NCI-H2081 (cell line): ENCODE measurements around the gene TBC1D7.

ENCODE experiments used
- DNase-seq, 2 experiments: peaks; one replicate each; lab custom pipeline; 2025; lab: John Stamatoyannopoulos, UW

TBC1D7 gene

DNA sequence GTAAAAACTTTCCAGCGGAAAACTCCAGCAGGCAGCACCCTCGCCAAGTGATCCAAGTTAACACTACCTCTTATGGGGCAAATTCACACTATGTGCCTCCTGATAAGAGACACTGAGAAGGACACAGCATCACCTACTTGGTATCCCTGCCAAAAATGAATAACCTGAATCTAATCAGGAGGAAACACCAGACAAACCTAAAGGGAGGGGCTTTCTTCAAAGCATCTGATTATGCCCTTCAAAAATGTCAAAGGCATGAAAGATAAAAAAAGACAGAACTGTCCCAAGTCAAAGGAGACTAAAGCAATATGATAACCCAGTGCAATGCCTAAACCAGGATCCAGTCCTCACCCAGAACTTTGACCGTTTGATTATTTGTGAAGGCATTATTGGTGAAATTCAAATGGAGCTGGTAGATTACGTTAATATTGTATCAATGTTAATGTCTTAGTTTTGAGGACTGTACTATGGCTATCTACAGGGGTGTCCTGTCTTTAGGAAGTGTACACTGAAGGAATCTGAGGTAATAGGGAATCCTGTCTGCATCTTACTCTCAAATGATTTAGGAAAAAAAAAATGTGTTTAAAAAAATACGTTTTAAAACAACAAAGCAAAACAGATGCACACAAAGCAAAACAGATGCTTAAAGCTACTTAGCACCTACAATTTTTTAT lies 8.3 kb downstream of the TBC1D7 start:
- no peak for DNase-seq

DNA sequence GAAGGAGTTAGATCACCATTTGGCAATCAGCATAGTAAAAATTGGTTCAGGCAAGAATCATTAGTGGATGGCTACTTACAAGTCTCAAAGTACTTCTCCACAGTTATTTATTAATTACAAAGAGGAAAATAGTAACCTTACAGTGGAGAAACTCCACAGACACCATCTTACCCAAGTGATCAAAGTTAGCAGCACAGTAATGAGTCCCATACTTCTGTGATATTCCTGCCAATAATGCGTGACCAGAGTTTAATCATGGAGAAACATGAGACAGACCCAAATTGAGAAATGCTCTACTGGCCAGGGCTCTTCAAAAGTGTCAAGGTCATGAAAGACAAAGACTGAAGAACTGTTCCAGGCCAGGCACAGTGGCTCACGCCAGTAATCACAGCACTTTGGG lies 9.5 kb downstream of the TBC1D7 start:
- no peak for DNase-seq

DNA sequence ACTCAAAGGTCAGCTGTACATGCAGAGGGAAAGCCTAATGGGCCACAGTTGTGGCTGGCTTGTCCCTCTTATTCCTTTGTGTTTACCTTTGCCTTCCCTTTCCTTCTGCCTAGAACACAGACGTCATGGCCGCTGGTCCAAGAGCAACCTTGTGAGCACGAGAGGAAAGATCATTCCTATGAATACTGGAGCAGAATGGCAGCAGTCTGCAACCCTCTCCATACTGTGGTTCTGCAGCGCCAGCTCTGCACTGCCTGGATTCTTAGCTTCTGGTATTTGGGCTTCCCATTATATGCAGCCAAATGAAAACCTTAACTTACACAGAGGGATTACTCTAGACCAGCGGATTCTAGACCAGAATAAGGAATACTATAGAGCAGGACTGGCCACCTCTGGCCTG lies 12.4 kb downstream of the TBC1D7 start:
- no peak for DNase-seq

DNA sequence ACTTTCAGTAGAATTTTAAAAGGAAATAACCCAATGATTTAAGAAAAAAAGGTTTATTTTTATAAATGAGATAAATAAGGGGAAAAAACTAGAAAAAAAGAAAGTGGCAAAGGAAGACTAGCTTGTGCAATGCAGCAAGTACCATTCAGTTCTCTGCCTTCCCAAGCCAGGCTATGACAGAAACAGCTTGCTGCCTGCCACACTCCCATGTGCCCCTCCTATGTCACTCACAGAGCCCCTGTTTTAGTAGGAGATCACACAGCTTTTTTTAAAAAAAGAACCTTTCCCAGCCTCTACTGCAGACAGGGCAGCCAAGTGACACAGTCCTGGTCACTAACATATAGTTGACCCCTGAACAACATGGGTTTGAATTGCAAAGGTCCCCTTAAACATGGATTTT lies 13.5 kb downstream of the TBC1D7 start:
- no peak for DNase-seq

DNA sequence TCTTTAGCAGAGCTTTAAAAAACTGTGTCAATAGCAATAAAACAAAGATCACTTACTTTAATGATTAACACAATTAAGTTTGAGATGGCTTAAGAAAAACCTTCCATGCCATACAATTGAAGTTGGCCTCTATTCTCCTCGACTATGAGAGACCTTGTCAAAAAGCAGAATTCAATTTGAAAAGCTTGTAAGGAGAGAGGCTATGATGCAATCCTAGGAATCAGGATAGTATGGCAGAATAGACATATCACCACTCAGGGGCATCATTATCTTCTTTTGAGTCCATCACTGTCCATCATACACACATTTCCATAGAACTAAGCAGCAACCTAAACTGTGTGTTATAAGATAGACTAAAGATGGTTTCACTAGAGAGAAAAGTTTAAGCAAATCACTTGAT lies 17.2 kb downstream of the TBC1D7 start:
- DNase-seq, result no peak

GRCh38 chr6:13308332-13308731 lies 20.0 kb downstream of the TBC1D7 start:
- no peak for DNase-seq

GRCh38 chr6:13307508-13307995 lies 20.8 kb downstream of the TBC1D7 start:
- DNase-seq, result no peak

GRCh38 chr6:13305791-13306190 lies 22.5 kb downstream of the TBC1D7 start:
- DNase-seq, result no peak

GRCh38 chr6:13305288-13305687 lies 23.0 kb downstream of the TBC1D7 start:
- no peak for DNase-seq

DNA sequence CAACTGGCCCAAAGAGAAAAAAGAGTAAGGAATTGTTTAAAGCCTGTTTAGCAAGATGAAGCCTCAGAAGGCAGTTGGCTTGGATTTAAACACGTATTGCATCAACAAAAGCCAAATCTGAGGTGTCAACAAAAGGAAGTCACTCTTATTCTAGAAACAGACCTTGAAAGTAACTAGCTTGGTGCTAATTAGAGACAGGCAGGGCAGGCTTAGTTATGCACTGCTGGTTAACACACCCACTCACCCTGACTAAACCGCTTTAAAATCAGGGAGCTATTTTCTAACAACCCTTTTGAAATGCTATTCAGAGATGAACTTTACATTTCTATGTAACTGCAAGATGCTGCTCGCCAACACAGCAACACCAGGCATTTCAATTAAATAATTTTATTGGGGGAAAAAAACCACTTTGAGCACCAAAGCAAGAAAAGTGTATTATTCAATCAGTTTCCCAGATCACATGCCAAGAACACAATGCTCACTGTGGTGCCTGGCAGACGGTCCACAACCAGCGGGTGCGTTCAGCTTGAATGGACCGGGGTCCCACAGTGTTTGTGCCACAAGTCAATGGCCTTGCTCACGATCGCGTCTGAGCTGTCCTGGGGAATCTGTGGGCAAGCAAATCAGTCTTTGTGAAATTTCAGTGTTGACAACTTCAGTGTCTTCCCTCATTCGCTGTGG lies 23.6 kb downstream of the TBC1D7 start:
- DNase-seq, result no peak

DNA sequence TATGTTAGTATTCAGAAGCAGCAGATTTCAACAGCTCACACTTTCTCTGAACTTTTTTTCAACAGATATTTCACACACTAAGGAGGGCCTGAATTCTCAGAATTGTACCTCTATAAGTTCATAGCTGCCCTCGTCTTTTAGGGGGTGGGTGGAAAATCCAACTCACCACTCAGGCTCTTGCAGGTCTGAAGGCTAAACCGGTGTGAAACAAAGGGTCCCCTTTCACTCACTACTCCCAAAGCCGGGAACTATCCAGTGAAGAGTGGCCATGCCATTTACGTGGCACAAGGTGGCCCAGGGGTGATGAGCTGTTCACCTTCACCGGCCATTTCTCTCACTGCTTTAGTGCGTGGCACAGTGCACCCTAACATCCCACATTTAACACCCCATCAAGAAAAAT lies 24.2 kb downstream of the TBC1D7 start:
- DNase-seq, result no peak

- peak in 1 of 2 experiments; percentile 8 for DNase-seq
These were observed 24.7 kb downstream of the TBC1D7 start for GRCh38 chr6:13303668-13304017.

DNA sequence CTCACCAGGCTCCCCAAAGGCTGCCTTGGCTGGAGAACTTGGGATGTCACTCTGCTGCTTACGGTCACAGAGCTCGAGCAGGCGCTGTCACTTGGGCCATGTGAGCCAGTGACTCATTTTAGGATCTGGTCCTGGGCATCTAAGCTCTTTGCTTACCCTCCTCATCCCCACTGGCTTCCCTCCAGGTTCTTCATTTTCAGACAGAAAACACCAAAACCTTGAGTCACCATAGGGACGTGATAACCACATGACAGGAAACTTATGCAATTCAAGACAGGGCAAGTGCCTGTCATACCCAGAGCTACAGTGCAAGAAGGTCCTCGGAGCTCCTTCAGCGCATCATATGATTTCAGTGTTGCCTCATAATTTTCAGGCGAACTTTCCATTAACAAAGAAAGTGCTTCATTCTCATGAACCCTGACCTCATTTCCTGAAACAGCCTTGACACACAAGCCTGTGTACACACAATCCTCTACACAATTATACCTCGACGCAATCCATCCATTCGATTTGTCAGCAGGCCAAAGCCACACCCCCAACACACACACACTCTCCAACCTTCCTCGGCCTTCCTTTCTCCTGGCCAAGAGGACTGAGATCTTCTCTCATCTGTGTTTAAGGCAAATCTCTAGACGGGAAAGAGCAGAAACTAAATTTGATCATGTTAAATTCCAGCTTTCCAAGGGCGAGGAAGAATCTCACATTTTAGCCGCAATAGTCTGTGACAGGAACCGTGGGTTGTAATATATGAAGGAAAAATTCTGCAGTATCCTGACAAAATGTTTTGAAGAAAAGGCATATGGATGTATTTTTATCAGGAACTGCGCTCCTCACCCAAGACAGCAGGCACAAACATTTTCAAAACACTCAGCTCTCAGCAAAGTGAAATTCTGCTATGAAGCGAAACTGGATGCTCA lies 25.3 kb downstream of the TBC1D7 start:
- peak in 1 of 2 experiments; percentile 30 for DNase-seq

DNA sequence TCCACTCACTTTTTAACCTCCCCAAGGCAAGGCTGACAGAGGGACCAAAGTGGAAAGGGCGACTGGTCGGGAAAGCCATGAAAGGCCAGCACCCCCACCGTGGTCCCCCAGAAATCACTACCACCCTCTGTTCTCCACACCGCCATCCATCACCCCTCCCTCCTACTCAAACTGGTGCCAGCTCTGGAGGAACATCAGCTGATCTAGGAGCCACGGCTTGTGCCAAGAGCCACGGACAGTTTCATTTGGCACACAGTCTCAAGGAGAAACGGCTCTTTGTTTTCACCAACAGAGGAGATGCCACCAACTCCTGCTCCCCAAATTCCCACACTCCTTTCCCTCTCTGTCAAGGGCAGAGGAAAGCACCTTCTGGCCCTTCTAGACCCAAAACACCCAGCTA lies 26.0 kb downstream of the TBC1D7 start:
- no peak for DNase-seq

- DNase-seq, result no peak
These were observed 27.4 kb downstream of the TBC1D7 start for GRCh38 chr6:13300643-13301590.

DNA sequence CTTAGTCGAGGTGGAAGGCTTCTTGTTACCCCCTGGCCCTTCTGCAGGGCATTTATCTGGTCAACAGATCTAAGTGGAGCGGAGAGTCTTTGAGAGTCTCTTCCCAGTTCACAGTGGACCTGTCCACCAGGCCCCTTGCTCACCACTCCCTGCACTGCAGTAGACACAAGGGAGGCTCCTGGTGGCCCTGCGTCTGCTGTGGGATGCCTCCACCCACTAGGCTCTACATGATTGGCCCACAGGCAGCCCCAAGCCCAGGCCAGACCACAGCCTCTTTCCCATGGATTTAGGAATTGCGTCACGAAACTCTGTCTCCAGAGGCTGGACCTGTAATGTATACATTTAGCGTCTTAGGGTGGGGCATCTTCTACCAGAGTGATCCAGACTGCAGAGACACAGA lies 28.4 kb downstream of the TBC1D7 start:
- no peak for DNase-seq

GRCh38 chr6:13299403-13299821 lies 28.9 kb downstream of the TBC1D7 start:
- no peak for DNase-seq

GRCh38 chr6:13298446-13298845 lies 29.9 kb downstream of the TBC1D7 start:
- no peak for DNase-seq

- no peak for DNase-seq
These were observed 30.9 kb downstream of the TBC1D7 start for GRCh38 chr6:13297391-13297790.

- DNase-seq, result no peak
These were observed 31.8 kb downstream of the TBC1D7 start for GRCh38 chr6:13296536-13296997.

DNA sequence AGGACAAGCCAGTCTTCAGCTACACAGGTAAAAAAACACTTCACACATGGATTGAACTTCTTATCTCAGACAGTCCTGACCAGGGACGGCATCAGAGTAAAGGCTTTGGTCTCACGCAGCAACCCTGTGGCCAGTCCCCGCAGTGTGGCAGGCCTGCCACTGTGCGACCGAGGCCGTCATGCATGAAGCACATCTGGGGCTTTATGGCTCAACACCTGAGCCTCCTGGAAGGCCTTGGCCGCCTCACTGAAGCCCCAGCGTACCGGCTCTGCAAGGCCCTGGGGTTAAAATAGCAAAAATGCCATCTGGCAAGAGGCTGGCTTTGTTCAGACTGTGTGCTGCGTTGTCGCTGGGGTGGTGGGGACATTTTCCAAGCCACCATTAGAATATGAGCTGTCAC lies 32.8 kb downstream of the TBC1D7 start:
- no peak for DNase-seq
